ENCODE results near the gene CACNG7. TPM values are rescaled to one million over a fixed set of nuclear protein-coding genes. Genes with fewer than 3 reads are reported as not detected.

CACNG7 gene
- total RNA-seq, 4 donors from 2014 or later: not detected

DNA sequence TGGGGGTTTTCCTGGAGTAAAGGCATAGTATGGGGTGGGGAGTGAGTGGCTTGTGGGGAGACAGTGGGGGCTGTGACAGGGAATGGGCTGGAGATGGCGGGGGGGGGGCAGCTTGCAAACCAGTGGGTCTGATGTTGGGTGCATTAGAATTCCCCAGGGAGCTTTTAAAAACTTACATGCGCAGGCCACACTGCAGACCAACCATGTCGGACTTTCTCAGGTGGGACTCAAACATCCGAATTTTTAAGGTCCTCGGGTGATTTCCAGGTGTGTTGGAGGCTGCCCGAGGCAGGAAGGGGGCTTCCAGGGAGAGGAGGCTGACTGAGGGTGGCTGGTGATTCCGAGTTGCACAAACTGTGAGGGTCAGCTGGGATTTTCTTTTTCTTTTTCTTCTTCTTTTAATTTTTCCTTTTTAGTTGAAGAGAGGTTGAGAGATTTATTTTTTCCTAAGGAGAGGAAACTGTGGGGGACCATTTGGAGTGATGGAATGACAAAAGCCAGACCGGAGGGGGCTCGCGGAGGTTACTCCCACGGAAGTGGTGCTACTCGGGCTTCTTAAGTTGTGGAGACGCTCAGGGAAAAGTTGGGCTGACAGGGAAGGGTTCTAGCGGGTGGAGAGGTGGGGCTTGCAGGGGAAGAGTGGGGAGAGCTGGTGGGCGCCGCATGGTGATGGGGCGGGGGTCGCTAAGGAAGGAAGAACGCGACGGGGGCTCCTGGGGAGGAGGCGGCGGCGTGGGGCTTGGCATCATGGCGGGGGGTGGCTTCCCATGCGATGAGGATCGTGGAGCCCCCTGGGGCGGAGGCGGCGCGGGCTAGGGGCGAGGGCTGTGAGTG, 52.7 kb downstream of the CACNG7 start:
- H3K4me3 ChIP-seq (ENCODE audit: low read depth, poor library complexity, severe bottlenecking): no peak overlapping the region
- 5% methylated on average over 32 of the region's 32 CpGs for WGBS, 2 donors
- no peak for DNase-seq (ENCODE audit: low spot score in 2 of 2)
- TF ChIP-seq, protein P1, sequence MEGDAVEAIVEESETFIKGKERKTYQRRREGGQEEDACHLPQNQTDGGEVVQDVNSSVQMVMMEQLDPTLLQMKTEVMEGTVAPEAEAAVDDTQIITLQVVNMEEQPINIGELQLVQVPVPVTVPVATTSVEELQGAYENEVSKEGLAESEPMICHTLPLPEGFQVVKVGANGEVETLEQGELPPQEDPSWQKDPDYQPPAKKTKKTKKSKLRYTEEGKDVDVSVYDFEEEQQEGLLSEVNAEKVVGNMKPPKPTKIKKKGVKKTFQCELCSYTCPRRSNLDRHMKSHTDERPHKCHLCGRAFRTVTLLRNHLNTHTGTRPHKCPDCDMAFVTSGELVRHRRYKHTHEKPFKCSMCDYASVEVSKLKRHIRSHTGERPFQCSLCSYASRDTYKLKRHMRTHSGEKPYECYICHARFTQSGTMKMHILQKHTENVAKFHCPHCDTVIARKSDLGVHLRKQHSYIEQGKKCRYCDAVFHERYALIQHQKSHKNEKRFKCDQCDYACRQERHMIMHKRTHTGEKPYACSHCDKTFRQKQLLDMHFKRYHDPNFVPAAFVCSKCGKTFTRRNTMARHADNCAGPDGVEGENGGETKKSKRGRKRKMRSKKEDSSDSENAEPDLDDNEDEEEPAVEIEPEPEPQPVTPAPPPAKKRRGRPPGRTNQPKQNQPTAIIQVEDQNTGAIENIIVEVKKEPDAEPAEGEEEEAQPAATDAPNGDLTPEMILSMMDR (IDR thresholded peaks at IDR 0.05): no peak
- TF ChIP-seq POLR2A (IDR thresholded peaks at IDR 0.05): no peak
- intact Hi-C loops (cut with DNase I; ENCODE audit: low total_unique reads): no loop called here

DNA sequence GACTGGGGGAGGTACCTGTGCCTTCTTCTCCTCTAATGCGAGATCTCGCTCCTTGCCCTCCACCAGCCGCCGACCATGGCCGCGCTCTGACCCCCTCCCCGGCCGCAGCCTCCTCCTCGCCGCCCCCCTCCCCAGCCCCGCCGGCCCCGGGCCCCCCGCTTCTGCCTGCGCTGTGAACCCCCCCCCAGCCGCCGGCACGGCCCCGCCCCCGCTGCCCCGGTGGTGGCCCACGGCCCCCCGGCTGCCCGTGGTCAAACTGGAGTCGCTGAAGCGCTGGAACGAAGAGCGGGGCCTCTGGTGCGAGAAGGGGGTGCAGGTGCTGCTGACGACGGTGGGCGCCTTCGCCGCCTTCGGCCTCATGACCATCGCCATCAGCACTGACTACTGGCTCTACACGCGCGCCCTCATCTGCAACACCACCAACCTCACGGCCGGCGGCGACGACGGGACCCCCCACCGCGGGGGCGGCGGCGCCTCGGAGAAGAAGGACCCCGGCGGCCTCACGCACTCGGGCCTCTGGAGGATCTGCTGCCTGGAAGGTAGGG, 53.9 kb downstream of the CACNG7 start, which contains the start of gene CACNG8:
Gene CACNG8, plus strand, starts transcription at position 51 of the 545 bp plus-strand sequence.
- WGBS, 2 donors: 0 to 7% methylated on average over 10 to 18 of the region's 55 CpGs
- intact Hi-C loops (cut with DNase I; ENCODE audit: low total_unique reads): no loop called here
- no peak for DNase-seq (ENCODE audit: low spot score in 2 of 2)
- TF ChIP-seq, protein P1 (IDR thresholded peaks at IDR 0.05): no peak
- no peak for TF ChIP-seq POLR2A (IDR thresholded peaks at IDR 0.05)
- H3K4me3 ChIP-seq (ENCODE audit: low read depth, poor library complexity, severe bottlenecking): no peak within 1 kb of the TSS

DNA sequence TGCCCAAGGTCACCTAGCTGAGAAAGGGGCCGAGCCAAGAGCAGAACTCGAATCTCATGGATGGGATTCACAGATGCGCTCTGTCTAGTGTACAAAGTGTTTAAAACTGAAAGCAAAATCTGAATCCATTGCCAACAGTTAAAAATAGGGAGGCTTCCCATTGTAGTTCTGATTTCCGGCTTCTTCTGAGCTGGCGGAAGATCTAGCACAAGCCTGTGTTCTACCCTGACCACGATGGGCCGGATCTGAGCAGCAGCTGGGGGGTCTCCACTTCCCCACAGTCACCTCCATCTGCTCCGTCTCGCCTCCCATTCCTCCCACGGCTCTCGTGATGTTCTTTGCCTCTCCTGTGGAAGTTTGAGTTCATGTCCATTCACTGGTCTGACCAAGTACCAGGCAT, 56.0 kb downstream of the CACNG7 start:
- no peak for DNase-seq (ENCODE audit: low spot score in 2 of 2)
- TF ChIP-seq POLR2A (IDR thresholded peaks at IDR 0.05): no peak
- TF ChIP-seq, protein P1 (IDR thresholded peaks at IDR 0.05): no peak
- WGBS, 2 donors: 62 to 65% methylated on average over 11 of the region's 11 CpGs
- intact Hi-C loops (cut with DNase I; ENCODE audit: low total_unique reads): no loop called here
- no peak overlapping the region for H3K4me3 ChIP-seq (ENCODE audit: low read depth, poor library complexity, severe bottlenecking)

DNA sequence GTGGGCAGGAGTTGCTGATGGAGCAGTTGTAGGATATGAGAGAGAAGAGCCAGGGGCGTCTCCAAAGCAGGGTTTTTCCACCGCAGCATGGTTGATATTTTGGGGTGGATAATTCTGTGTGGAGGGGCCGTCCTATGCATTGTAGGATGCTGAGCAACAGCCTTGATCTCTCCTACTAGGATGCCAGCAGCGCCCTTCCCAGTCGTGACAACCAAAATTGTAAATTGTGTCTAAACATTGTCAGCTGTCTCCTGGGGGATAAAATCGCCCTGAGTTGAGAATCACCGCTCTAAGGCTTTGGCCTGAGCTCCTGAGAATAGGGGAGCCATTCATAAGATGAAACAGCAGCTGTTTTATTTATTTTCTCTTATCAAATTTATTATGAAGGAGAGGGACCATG, 57.9 kb downstream of the CACNG7 start:
- intact Hi-C loops (cut with DNase I; ENCODE audit: low total_unique reads): no loop called here
- TF ChIP-seq POLR2A (IDR thresholded peaks at IDR 0.05): no peak
- TF ChIP-seq, protein P1 (IDR thresholded peaks at IDR 0.05): no peak
- 58 to 61% methylated on average over 7 of the region's 7 CpGs for WGBS, 2 donors
- no peak overlapping the region for H3K4me3 ChIP-seq (ENCODE audit: low read depth, poor library complexity, severe bottlenecking)
- no peak for DNase-seq (ENCODE audit: low spot score in 2 of 2)

DNA sequence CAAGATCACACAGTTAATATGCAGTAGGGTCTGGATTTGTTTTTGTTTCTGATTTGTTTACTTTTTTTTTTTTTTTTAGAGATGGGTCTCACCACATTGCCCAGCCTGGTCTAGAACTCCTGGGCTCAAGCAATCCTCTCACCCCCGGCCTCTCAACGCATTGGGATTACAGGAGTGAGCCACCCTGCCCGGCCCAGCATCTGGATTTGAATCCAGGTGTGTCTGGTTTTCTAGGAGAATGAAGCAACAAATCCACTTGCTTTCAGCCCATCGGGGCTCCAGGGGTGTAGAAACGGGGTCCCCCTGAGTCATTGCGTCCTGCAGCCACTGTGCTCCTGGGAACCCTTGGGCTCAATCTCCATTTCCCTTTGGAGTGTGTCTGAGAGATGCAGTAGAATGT, 60.3 kb downstream of the CACNG7 start:
- DNase-seq (ENCODE audit: low spot score in 2 of 2): no peak
- no peak overlapping the region for H3K4me3 ChIP-seq (ENCODE audit: low read depth, poor library complexity, severe bottlenecking)
- 81 to 87% methylated on average over 6 of the region's 6 CpGs for WGBS, 2 donors
- intact Hi-C loops (cut with DNase I; ENCODE audit: low total_unique reads): no loop called here
- TF ChIP-seq, protein P1 (IDR thresholded peaks at IDR 0.05): no peak
- TF ChIP-seq POLR2A (IDR thresholded peaks at IDR 0.05): no peak

Data from lower leg skin (tissue), 4 donors.